OCI-LY3 (cell line): ENCODE data around the gene PGM1.

ENCODE experiments used
- H2AFZ ChIP-seq: fragments of 200-600, 300-600 bp; shearing (Covaris generic); 2 replicates; pipeline ENCODE4 v1.6.0; 2014; ENCODE audit warnings: antibody characterized with exemption, low read depth, low read length
- H3K27ac ChIP-seq: fragments of 200-600, 300-600 bp; sonication (generic); 2 replicates; pipeline ENCODE4 v1.5.1; 2014; ENCODE audit warnings: mild to moderate bottlenecking, low read length, moderate library complexity, mixed read lengths
- H3K27me3 ChIP-seq: fragments of 200-600, 300-600 bp; sonication (generic); 2 replicates; pipeline ENCODE4 v1.6.1; 2014; ENCODE audit warnings: low read depth, low read length, mixed read lengths
- H3K36me3 ChIP-seq: fragments of 200-600, 300-600 bp; sonication (generic); replicated peaks from 2 replicates; pipeline ENCODE3; 2014; ENCODE audit warnings: low read depth, low read length, mixed read lengths
- H3K4me1 ChIP-seq: fragments of 300-600, 200-600 bp; sonication (generic); 2 replicates; pipeline ENCODE4 v1.6.1; 2014; ENCODE audit warnings: low read length, mixed read lengths
- H3K4me2 ChIP-seq: fragments of 200-600, 300-600 bp; sonication (generic); 2 replicates; pipeline ENCODE4 v1.6.1; 2014; ENCODE audit warnings: low read length, mixed read lengths
- H3K4me3 ChIP-seq: fragments of 300-600, 200-600 bp; sonication (generic); 2 replicates; pipeline ENCODE4 v1.5.1; 2014; ENCODE audit warnings: antibody characterized with exemption, mild to moderate bottlenecking, low read length, moderate library complexity
- H3K79me2 ChIP-seq: fragments of 300-600, 200-600 bp; shearing (Covaris generic); 2 replicates; pipeline ENCODE4 v1.6.1; 2014; ENCODE audit warnings: mild to moderate bottlenecking, low read length, mixed read lengths
- H3K9ac ChIP-seq: fragments of 300-600, 200-600 bp; shearing (Covaris generic); 2 replicates; pipeline ENCODE4 v1.6.0; 2014; ENCODE audit warnings: mild to moderate bottlenecking, low read length, moderate library complexity
- H3K9me3 ChIP-seq: fragments of 200-600, 300-600 bp; shearing (Covaris generic); 2 replicates; pipeline ENCODE4 v1.6.1; 2014; ENCODE audit warnings: low read length, mixed read lengths; ENCODE audit not compliant: insufficient read depth
- H4K20me1 ChIP-seq: fragments of 200-600, 300-600 bp; sonication (generic); 2 replicates; pipeline ENCODE4 v1.6.1; 2016; ENCODE audit warnings: low read length, mixed read lengths; ENCODE audit not compliant: insufficient read depth
- CTCF ChIP-seq: fragments of 200-600, 300-600 bp; sonication (generic); IDR thresholded peaks from 2 replicates; pipeline ENCODE4 v1.5.1; 2014; ENCODE audit warnings: antibody characterized with exemption, low read length, low read depth
- EZH2phosphoT487 ChIP-seq: fragments of 200-600 bp; shearing (Covaris generic); IDR thresholded peaks from 2 replicates; pipeline ENCODE4 v1.6.1; 2018; ENCODE audit warnings: antibody characterized with exemption, mixed run types, low read depth

PGM1 gene

DNA sequence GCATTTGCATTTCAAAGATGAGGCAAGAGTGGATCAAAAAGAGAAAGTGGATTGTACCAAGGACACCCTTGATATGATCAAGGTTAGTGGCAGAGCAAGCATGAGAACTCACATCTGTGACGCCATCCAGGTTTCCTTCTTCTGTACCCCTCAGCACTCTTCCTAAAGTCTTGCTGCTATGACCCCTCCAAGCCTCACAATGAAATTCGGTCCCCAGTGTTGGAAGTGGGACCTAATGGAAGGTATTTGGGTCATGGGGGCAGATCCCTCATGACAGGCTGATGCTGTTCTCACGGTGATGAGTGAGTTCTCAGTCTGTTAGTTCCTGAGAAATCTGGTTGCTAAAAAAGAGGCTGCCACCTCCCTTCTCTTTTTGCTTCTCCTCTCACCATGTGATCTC, 86.4 kb downstream of the PGM1 start:
- no peaks in the 10 kb centered on the region for H4K20me1 ChIP-seq
- H3K27me3 ChIP-seq = 0 out of 2 replicates have a peak, but pooled peaks cover 2% of the 10 kb centered on the region
- no peak overlapping the region for H3K9ac ChIP-seq
- no peak overlapping the region for H2AFZ ChIP-seq
- no peak overlapping the region for H3K4me3 ChIP-seq
- H3K79me2 ChIP-seq = no peaks in the 10 kb centered on the region
- TF ChIP-seq CTCF (no peak), EZH2phosphoT487 (no peak)
- H3K9me3 ChIP-seq = no peaks in the 10 kb centered on the region
- H3K4me1 ChIP-seq = no peaks in the 10 kb centered on the region
- no peak overlapping the region for H3K27ac ChIP-seq
- H3K36me3 ChIP-seq = no peaks in the 10 kb centered on the region
- no peak overlapping the region for H3K4me2 ChIP-seq

DNA sequence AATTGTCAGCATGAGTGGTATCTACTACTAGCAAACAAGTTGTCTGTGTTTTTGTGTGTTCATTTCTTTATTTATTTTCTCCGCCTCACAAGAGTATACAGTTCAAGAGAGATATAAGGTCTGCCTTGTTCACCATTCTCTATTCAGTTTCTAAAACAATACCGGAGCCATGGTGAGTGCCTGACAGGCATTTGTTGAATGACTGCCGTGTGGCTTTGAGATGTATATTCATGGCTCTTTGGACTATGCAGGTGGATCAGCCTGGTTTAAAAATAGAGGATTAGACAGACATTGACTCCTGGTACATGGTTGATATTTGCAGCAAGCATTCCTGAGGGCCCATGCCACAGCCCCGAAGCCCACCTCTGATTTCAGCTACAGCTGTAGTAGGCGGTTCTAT, 89.7 kb downstream of the PGM1 start:
- Histone ChIP-seq H3K79me2 (no peaks in the 10 kb centered on the region), H3K4me1 (no peaks in the 10 kb centered on the region), H3K9ac (no peak overlapping the region), H3K27ac (no peak overlapping the region), H4K20me1 (no peaks in the 10 kb centered on the region), H3K27me3 (no peaks in the 10 kb centered on the region), H3K4me3 (no peak overlapping the region), H2AFZ (no peak overlapping the region), H3K36me3 (no peaks in the 10 kb centered on the region), H3K4me2 (no peak overlapping the region), H3K9me3 (no peaks in the 10 kb centered on the region)
- TF ChIP-seq CTCF = no peak
- TF ChIP-seq EZH2phosphoT487 = no peak

DNA sequence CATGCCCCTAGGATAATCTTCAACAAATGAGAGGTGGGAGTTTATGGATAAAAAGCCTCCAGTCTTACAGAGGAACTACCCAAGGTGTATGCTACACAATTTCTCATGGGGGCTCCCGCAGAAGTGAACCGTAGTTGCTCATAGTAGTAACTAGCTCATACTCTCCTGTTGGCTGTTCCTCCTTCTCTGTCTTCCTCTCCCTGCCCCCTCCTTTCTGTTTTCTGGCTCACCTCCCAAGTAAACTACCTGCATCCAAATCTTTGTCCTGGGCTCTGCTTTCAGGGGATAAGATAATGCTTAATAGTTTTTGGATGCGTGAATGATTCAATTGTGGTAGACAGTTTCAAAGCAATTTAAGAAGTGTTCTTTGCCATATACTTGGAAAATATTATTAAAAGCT, 90.5 kb downstream of the PGM1 start:
- Histone ChIP-seq H3K4me3 (no peak overlapping the region), H3K4me2 (no peak overlapping the region), H3K9ac (no peak overlapping the region), H2AFZ (no peak overlapping the region), H3K27ac (no peak overlapping the region), H3K9me3 (no peaks in the 10 kb centered on the region), H3K79me2 (no peaks in the 10 kb centered on the region), H4K20me1 (no peaks in the 10 kb centered on the region), H3K4me1 (no peaks in the 10 kb centered on the region), H3K36me3 (no peaks in the 10 kb centered on the region), H3K27me3 (no peaks in the 10 kb centered on the region)
- no peak for TF ChIP-seq EZH2phosphoT487
- no peak for TF ChIP-seq CTCF

DNA sequence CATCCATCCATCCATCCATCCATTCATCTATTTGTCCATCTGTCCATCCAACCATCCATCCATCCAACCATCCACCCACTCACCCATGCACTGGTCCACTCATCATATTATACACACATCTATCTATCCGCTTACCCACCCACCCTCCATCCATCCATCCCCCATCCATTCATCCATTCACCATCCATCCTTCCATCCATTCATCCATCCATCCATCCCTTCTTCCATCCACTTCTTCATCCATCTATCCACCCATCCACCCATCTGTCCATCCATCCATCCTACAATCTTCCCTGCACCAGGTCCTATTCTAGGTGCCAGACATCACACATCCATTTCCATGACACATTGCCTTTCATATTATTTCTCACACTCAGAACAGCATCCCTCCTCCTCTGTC, 93.5 kb downstream of the PGM1 start:
- H3K9me3 ChIP-seq = no peaks in the 10 kb centered on the region
- H3K79me2 ChIP-seq = no peaks in the 10 kb centered on the region
- H3K27me3 ChIP-seq = no peaks in the 10 kb centered on the region; the same call in 1 of the 2 replicates
- H3K9ac ChIP-seq = no peak overlapping the region
- H3K36me3 ChIP-seq = no peaks in the 10 kb centered on the region
- H3K4me1 ChIP-seq = peaks cover 2% of the 10 kb centered on the region; the same call in 1 of the 2 replicates
- no peak overlapping the region for H3K4me3 ChIP-seq
- H4K20me1 ChIP-seq = no peaks in the 10 kb centered on the region
- no peak overlapping the region for H3K4me2 ChIP-seq
- TF ChIP-seq EZH2phosphoT487 = no peak
- no peak for TF ChIP-seq CTCF
- H2AFZ ChIP-seq = no peak overlapping the region
- H3K27ac ChIP-seq = no peak overlapping the region
